ENCODE measurements around the gene WNT9A.
"Not testable (repeated sequence)": the region's sequence is repeated elsewhere in the genome, so short reads cannot be mapped to it uniquely, and the experiment has no call there.

Gene WNT9A

GRCh38 chr1:227947676-227948492, at the start of gene WNT9A:
Gene WNT9A, minus strand, starts transcription at chr1:227947932. Its CDS starts 45 bp downstream, at chr1:227947887.
- DNase-seq (ENCODE audit: low read depth): peak; percentile 44
- TF ChIP-seq CTCF (IDR thresholded peaks at IDR 0.05; ENCODE audit: low read length, missing control alignments): no peak
- H3K4me3 ChIP-seq (replicated peaks; ENCODE audit: low read depth, low read length): peak within 1 kb of the TSS; percentile 45

- TF ChIP-seq CTCF (IDR thresholded peaks at IDR 0.05; ENCODE audit: low read length, missing control alignments): no peak
- no peak for DNase-seq (ENCODE audit: low read depth)
- H3K4me3 ChIP-seq (replicated peaks; ENCODE audit: low read depth, low read length): no peak overlapping the region
Measured at GRCh38 chr1:227996187-227996950, 48.6 kb upstream of the WNT9A start.

- H3K4me3 ChIP-seq (replicated peaks; ENCODE audit: low read depth, low read length): no peak overlapping the region
- no peak for DNase-seq (ENCODE audit: low read depth)
- no peak for TF ChIP-seq CTCF (IDR thresholded peaks at IDR 0.05; ENCODE audit: low read length, missing control alignments)
Measured at GRCh38 chr1:227994632-227995300, 47.0 kb upstream of the WNT9A start.

GRCh38 chr1:227987181-227987580, 39.4 kb upstream of the WNT9A start:
- H3K4me3 ChIP-seq (replicated peaks; ENCODE audit: low read depth, low read length): no peak overlapping the region
- no peak for TF ChIP-seq CTCF (IDR thresholded peaks at IDR 0.05; ENCODE audit: low read length, missing control alignments)
- no peak for DNase-seq (ENCODE audit: low read depth)

GRCh38 chr1:227975583-227976283, 28.0 kb upstream of the WNT9A start:
- not testable (repeated sequence) for H3K4me3 ChIP-seq (replicated peaks; ENCODE audit: low read depth, low read length); DNase-seq (ENCODE audit: low read depth)

- H3K4me3 ChIP-seq (replicated peaks; ENCODE audit: low read depth, low read length); DNase-seq (ENCODE audit: low read depth): not testable (repeated sequence)
Measured at GRCh38 chr1:227973724-227974288, 26.1 kb upstream of the WNT9A start.

GRCh38 chr1:227972843-227973374, 25.2 kb upstream of the WNT9A start:
- DNase-seq (ENCODE audit: low read depth): peak; percentile 38

GRCh38 chr1:227972283-227972679, 24.5 kb upstream of the WNT9A start:
- DNase-seq (ENCODE audit: low read depth); H3K4me3 ChIP-seq (replicated peaks; ENCODE audit: low read depth, low read length): not testable (repeated sequence)

More at GRCh38 chr1:227972843-227973374, 25.2 kb upstream of the WNT9A start:
- not testable (repeated sequence) for H3K4me3 ChIP-seq (replicated peaks; ENCODE audit: low read depth, low read length)

- not testable (repeated sequence) for H3K4me3 ChIP-seq (replicated peaks; ENCODE audit: low read depth, low read length); DNase-seq (ENCODE audit: low read depth)
Measured at GRCh38 chr1:227971643-227972282, 24.0 kb upstream of the WNT9A start.

- DNase-seq (ENCODE audit: low read depth); H3K4me3 ChIP-seq (replicated peaks; ENCODE audit: low read depth, low read length): not testable (repeated sequence)
Measured at GRCh38 chr1:227971216-227971615, 23.5 kb upstream of the WNT9A start.

- DNase-seq (ENCODE audit: low read depth); H3K4me3 ChIP-seq (replicated peaks; ENCODE audit: low read depth, low read length): not testable (repeated sequence)
Measured at GRCh38 chr1:227970076-227970995, 22.6 kb upstream of the WNT9A start.

Data from fibroblast of pulmonary artery (primary cell).